SK-N-MC (cell line): ENCODE data around the gene BCR.

Experiments used
- EZH2 ChIP-seq: fragments of 200-600 bp; sonication (generic); IDR thresholded peaks from one replicate; pipeline ENCODE4 v1.6.1; 2017; ENCODE audit warnings: antibody characterized with exemption
- FOXP2 ChIP-seq: optimal IDR thresholded peaks from 2 replicates; pipeline ENCODE3; 2011; ENCODE audit warnings: mild to moderate bottlenecking, moderate library complexity; ENCODE audit not compliant: insufficient read depth; ENCODE audit errors: extremely low read length, control extremely low read depth
- POLR2AphosphoS5 ChIP-seq: IDR thresholded peaks from 2 replicates; pipeline ENCODE4 v1.6.1; 2012; ENCODE audit warnings: mild to moderate bottlenecking, low read depth, low read length, borderline replicate concordance

DNA sequence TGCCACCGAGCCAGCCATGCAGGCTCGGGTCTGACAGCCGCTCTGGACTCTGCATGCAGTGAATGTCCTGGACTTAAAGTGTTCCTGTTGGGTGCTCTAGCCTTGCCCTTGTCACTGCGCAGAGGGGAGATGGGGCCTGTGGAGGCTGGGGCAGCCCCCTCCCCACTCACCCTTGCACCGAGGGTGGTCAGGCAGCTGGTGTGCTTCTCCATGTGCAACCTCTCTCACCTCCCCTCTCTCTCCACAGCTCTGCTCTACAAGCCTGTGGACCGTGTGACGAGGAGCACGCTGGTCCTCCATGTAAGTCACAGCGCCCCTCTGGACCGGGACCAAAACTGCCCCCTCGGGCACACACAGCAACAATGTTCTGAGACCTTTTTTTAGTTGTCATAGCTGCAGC lies 92.5 kb downstream of the BCR start:
- TF ChIP-seq POLR2AphosphoS5 (no peak), EZH2 (no peak), FOXP2 (no peak)
